NCI-H187 treated with DMSO at 0.1 percent for 48 hours (cell line): ENCODE data around the gene SOX8.

Source experiments
- DNase-seq: peaks from one replicate; lab custom pipeline; 2025; lab: John Stamatoyannopoulos, UW

The SOX8 gene

GRCh38 chr16:973366-973765, 8.2 kb upstream of the SOX8 start:
- DNase-seq = no peak

DNA sequence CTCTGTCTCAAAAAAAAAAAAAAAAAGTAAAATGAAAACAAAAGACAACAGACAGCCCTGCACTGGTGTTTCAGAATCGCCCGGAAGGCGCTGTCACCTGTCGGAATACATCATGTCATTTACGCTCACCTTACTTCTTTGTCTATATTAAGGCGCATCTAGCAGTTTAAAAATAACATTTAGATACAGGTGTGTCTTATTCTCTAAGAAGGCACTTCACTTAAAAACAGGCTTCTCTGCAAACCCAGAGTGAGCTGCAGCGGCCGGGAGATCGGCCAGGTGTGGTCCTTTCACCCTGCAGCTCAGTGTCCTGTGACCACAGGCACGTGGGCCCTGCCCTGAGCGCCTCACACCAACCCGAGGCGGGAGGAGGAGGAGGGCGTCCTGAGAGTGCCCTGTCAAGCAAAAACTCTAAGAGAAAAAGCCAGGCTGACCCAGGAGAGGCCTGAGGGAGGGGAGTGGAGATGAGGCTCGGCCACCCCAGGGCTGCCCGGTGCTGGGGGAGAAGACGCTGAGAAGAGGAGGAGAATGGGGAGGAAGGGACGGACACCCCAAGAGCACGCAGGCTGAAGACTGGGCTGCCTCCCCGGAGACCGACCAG, 7.5 kb upstream of the SOX8 start:
- DNase-seq = no peak

- DNase-seq = no peak
Measured at GRCh38 chr16:974611-975261, 6.8 kb upstream of the SOX8 start.

- no peak for DNase-seq
Measured at GRCh38 chr16:975291-975690, 6.3 kb upstream of the SOX8 start.

GRCh38 chr16:976389-976931, 5.1 kb upstream of the SOX8 start:
- DNase-seq = no peak

DNA sequence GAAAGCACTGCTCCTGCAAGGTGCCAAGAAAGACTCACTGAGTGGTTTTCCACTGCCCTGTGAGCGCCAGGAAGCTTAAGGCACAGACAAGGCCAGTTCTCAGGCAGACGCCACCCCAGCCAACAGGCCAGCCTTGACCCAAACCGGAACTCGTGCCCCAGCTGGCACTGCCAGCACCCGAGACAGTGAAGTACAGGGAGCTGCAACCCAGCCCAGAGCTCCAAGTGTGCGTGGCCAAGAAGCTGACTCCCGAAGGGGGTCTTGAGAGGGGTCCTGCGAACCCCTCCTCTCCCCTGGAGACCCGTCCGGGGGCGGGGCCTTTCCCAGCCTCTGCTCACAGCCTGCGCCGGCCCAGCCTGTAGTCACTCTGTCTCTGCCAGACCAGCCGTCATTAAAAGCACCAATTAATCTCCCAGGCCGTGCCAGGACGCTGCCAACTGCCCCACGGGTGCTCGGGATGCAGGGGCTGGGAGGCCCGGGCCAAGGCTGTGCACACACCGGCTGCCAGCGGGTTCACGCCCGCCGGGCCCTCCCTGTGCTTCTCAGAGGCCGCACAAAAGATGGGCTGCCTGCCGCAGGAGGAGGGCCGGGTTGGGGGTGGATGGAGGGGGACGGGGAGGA, 4.4 kb upstream of the SOX8 start:
- DNase-seq = no peak

GRCh38 chr16:977896-978295, 3.7 kb upstream of the SOX8 start:
- no peak for DNase-seq

GRCh38 chr16:978403-978802, 3.2 kb upstream of the SOX8 start:
- DNase-seq = no peak

- no peak for DNase-seq
Measured at GRCh38 chr16:979147-979546, 2.4 kb upstream of the SOX8 start.

- no peak for DNase-seq
Measured at GRCh38 chr16:979859-980594, 1.5 kb upstream of the SOX8 start.

GRCh38 chr16:980595-980854, 1.0 kb upstream of the SOX8 start:
- no peak for DNase-seq

GRCh38 chr16:982145-983043, 824 bp downstream of the SOX8 start:
- DNase-seq = no peak

DNA sequence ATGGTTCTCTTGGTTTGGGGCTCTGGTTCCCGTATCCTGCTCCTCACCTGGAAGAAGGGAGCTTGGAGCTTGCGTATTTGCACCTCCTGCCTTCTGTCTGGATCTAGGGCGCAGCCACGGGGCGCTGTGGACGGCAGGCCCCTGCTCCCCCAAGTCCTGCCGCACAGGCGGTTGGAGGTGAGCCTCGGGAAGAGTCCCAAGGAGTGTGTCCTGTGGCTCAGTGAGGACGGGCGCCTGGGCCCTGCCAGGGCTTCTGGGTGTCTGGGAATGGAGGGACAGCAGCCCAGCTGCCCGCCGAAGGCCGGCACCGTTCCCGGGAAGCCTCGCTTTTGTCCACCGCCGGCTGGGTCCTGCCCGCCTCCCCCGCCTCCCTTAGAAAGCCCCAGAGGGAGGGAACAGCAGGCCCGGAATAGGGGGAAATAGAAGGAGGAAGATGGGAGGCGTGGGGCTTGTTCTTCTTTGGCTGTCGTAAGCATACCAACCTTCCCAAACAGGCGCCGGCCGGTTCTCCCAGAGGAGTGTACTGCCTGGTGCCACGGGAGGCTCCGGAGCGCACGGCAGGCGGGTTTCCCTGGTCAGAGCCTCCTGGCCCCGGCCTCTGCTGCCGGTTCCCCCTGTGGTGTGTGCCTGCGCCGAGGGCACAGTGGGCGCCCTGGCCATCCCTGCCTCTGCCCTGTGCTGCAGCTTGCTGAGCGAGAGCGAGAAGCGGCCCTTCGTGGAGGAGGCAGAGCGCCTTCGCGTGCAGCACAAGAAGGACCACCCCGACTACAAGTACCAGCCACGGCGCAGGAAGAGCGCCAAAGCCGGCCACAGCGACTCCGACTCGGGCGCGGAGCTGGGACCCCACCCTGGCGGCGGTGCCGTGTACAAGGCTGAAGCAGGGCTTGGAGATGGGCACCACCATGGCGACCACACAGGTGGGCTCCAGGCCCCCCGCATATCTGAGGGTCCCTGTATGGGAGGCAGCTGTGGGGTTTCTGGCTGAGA, 1.8 kb downstream of the SOX8 start:
- no peak for DNase-seq

- DNase-seq = no peak
Measured at GRCh38 chr16:984121-984694, 2.6 kb downstream of the SOX8 start.

GRCh38 chr16:984736-985636, 3.4 kb downstream of the SOX8 start:
- DNase-seq = no peak

DNA sequence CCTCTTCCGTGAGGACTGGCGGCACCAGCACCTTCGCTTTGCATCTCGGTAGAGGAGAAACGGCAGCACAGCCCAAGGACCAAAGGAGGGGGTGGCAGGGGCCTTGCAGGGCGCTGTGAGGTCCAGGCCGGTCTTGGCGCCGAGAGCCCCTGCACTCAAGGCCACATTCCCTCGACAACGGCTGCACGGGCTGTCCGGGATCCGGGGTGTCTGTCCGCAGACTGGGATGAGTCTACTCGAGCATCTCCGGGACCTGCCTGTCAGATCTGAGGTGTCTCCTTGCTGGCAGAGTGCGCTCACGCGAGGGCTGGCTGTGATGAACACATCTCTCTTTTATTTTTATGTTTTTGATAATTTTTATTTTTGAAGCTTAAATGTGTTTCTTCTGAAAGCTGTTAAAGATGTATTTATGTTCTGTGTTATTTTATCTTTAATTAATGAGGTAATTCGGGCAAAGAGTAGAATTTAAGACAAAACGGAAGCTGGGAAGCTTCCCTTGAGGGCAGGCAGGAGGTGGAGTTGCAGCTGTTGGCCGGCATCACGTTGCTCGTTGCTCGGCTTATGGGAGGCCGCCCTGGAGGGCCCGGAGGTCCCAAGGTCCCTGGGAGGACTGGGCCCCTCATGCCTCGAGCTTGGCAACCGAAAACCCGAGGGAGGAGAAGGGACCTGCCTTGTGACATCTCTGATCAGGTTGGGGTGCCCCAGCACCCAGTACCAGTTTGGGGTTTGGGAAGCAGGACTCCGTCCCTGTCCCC, 4.3 kb downstream of the SOX8 start:
- no peak for DNase-seq

DNA sequence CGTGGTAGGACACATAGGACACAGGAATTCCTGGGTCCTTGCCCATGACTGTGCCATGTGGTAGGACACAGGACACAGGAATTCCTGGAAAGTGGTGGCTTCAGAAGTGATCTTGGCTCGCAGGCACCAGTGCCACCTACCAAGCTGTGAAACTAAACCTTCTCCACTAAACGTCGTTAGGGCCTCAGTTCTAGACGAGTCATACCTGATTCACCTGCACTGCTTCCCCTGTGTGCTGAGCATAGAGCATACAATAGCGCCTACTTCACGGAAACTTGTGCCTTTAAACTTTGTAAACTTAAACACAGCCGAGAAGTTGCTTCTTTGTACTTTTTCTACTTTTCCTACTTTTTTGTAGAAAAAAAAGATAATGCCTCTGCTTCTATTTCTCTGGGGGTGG, 4.8 kb downstream of the SOX8 start:
- no peak for DNase-seq

GRCh38 chr16:986925-987582, 5.5 kb downstream of the SOX8 start:
- no peak for DNase-seq
